Activated CD4-positive, CD25-positive, alpha-beta regulatory T cell (primary cell): ENCODE data around the gene STYXL2.

Experiments used
- DNase-seq, 4 experiments: peaks; one replicate each; lab custom pipeline; 2025; lab: John Stamatoyannopoulos, UW

Gene STYXL2

GRCh38 chr1:167081594-167082156, 12.2 kb upstream of the STYXL2 start:
- no peak for DNase-seq

- DNase-seq, result no peak
These were observed 11.3 kb upstream of the STYXL2 start for GRCh38 chr1:167082511-167083027.

GRCh38 chr1:167083066-167083665, 10.7 kb upstream of the STYXL2 start:
- no peak for DNase-seq

DNA sequence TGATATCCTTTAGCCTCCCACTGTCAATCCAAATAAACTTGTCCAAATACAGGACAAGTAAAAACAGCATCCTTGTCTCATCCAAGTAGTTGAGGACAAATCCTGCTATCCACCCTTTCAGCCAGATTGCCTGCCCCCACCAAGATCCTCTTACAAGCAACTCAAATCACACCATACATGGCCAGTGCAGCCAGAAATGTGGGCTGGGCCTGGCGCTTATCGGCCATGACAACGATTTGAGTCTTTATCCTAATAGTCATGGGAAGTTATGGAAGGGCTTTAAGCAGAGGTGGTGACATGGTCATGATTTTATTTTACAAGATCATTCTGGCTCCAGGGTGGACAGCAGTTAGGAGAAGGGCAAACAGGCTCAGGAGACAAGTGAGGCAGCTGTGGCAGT, 10.0 kb upstream of the STYXL2 start:
- no peak for DNase-seq

- DNase-seq, result no peak
These were observed 9.1 kb upstream of the STYXL2 start for GRCh38 chr1:167084757-167085156.

DNA sequence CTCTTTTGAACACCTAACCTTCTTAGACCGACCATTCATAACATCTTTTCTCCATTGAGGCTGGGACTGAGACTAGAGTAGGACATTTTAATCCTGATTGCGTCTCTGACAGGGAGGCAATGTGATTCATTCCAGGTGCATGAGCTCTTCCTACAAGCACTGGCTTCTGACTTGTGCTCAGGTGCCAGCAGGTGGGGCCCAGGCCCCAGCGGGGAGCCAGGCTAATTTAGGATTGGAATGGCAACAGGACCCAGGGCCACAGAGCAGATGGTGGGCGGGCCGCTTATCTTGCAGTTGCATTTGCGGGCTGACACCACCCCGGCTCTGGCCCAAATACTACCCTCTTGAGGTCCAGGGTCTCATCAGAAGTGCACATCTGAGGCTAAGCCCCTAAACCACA, 7.8 kb upstream of the STYXL2 start:
- no peak for DNase-seq

GRCh38 chr1:167086768-167087167, 7.1 kb upstream of the STYXL2 start:
- DNase-seq, result no peak

DNA sequence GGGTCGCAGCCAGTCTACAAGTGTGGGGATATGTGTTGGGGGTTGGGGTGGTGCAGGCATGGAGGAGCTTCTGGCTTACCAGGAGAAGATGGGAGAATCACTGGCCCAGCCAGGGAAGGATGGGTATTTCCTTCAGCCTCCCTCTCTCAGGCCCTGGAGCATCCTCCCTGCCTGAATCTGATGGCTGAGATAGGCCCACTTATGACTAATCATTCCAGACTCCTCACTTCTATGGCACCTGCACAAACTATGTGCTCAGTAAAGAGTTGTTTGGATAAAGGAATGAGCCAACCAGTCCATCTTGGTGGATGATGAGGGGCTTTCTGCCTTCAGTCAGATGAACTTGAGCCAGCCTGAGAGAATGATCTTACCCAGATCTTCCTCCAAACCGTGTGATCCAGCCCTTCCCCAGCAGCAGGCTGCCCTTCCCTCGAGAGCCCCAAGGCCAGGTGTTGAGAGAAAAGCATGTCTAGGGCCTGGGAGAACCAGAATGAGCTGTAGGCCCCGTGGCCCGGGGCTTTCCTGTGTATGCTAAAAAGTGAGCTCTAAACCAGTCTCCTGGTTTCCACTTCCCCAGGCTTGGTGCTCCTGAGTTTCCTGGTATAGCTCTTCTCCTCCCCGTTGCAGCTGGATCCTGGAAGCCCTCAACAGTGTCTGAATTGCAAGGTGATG, 5.0 kb upstream of the STYXL2 start:
- DNase-seq, result no peak

- no peak for DNase-seq
These were observed 3.9 kb upstream of the STYXL2 start for GRCh38 chr1:167089939-167090313.

DNA sequence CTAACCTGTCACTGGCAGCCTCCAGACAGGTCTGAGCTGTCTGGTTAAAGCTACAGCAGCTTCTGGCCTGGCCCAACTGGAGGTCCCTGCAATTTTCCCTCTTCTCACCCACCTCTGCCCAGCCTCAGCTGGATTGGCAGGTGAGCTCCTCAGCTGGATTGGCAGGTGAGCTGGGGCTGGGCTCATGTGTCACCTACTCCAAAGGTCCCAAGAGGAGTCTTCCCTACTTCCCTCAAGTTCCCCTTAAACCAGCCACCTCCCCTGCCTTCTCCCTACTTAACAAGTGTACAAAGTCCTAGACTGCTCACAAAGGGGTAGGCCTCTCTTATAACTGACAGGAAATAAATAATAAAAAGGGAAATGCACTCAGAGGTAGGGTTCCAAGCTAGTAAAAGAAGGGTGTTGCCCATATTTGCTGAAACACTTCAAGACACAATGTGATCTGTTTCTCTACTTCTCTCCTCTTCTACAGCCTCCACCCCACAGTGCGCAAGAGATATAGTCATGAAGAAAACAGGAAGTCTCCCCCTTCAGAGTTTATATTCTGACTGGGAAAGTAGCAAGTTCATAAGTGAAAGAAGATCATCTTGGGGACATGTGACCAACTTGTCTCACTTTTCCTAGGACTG, 3.4 kb upstream of the STYXL2 start, which contains the start of gene GPA33:
TSS of gene GPA33 (minus strand) at position 64 of the 629 bp plus-strand sequence. CDS start 90 bp downstream, outside the sequence.
- DNase-seq, result peak in 1 of 4 experiments; percentile 9

GRCh38 chr1:167092653-167093052, 1.2 kb upstream of the STYXL2 start:
- DNase-seq, result no peak

GRCh38 chr1:167094690-167095089, 815 bp downstream of the STYXL2 start:
- DNase-seq, result no peak

GRCh38 chr1:167095368-167095767, 1.5 kb downstream of the STYXL2 start:
- no peak for DNase-seq

DNA sequence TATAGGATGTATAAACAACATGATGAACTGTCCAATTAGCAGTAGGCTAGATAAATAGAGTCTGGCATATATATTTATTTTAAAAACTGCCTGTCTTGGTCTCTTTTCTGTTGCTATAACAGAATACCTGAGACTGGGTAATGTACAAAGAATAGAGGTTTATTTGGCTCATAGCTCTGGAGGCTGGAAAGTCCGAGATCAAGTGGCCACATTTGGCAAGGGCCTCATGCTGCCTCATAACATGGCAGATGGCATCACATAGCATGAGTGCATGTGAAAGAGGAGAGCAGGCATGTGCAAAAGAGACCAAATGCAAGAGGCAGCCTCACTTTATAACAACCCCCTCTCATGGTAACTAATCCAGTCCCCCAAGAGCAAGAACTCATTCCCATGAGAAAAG, 6.0 kb downstream of the STYXL2 start:
- DNase-seq, result no peak

- DNase-seq, result no peak
These were observed 6.9 kb downstream of the STYXL2 start for GRCh38 chr1:167100730-167101129.

- no peak for DNase-seq
These were observed 7.9 kb downstream of the STYXL2 start for GRCh38 chr1:167101754-167102153.

GRCh38 chr1:167102906-167103573, 9.2 kb downstream of the STYXL2 start:
- no peak for DNase-seq

- no peak for DNase-seq
These were observed 10.4 kb downstream of the STYXL2 start for GRCh38 chr1:167104256-167104633.

GRCh38 chr1:167105271-167106118, 11.6 kb downstream of the STYXL2 start:
- DNase-seq, result no peak

- no peak for DNase-seq
These were observed 12.2 kb downstream of the STYXL2 start for GRCh38 chr1:167106119-167106461.

- DNase-seq, result no peak
These were observed 13.6 kb downstream of the STYXL2 start for GRCh38 chr1:167107456-167107855.

DNA sequence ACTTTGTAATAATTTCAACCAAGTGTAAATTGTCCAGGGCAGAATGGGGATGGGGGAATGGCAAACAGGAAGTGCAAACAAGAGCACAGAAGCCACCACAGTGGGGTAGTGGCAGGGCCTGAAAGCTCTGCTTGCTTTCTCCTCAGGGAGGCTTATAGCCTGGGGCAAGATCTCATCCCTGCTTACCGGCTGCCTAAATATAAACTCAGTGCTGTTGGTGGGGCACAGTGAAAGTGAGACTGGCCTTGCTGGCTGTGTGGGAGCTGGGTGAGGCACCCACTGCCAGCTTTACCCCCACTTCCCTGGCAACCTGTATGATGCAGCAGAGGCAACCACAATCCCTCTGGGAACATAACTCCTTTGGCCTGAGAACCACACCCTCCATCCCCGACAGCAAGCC, 15.2 kb downstream of the STYXL2 start:
- no peak for DNase-seq
